Neuronal stem cell (in vitro differentiated cells): Measurements from ENCODE around the gene CNTLN.

Source experiments
- DNase-seq: peaks from one replicate; pipeline ENCODE4 v3.0.0-alpha.2; 2013; ENCODE audit warnings: low spot score
- H2AFZ ChIP-seq: one replicate; pipeline ENCODE4 v1.6.1; 2013; ENCODE audit warnings: mild to moderate bottlenecking, low read length, inconsistent platforms
- H2AK5ac ChIP-seq: 2 replicates; pipeline ENCODE4 v1.6.1; 2013; ENCODE audit warnings: low read depth, mild to moderate bottlenecking, inconsistent platforms, low read length, moderate library complexity, mixed read lengths
- H2BK120ac ChIP-seq: 2 replicates; pipeline ENCODE4 v1.6.1; 2013; ENCODE audit warnings: low read depth, mild to moderate bottlenecking, inconsistent platforms, low read length, moderate library complexity, mixed read lengths
- H2BK12ac ChIP-seq: one replicate; pipeline ENCODE4 v1.6.1; 2013; ENCODE audit warnings: low read length, inconsistent platforms
- H2BK15ac ChIP-seq: 2 replicates; pipeline ENCODE4 v1.6.1; 2013; ENCODE audit warnings: mild to moderate bottlenecking, low read length, inconsistent platforms, mixed read lengths
- H2BK5ac ChIP-seq: one replicate; pipeline ENCODE4 v1.6.1; 2013; ENCODE audit warnings: inconsistent platforms, mild to moderate bottlenecking, low read length, moderate library complexity
- H3K14ac ChIP-seq: one replicate; pipeline ENCODE4 v1.6.1; 2013; ENCODE audit warnings: low read length, inconsistent platforms
- H3K18ac ChIP-seq: 2 replicates; pipeline ENCODE4 v1.6.1; 2013; ENCODE audit warnings: low read length, inconsistent platforms
- H3K23ac ChIP-seq: 2 replicates; pipeline ENCODE4 v1.6.1; 2013; ENCODE audit warnings: low read depth, mild to moderate bottlenecking, mixed read lengths, low read length, inconsistent platforms; ENCODE audit not compliant: poor library complexity
- H3K27ac ChIP-seq: replicated peaks from 3 replicates; pipeline ENCODE4 v1.5.1; 2013; ENCODE audit warnings: low read length, inconsistent platforms
- H3K27me3 ChIP-seq, 3 experiments: 2 replicates each; pipeline ENCODE4 v1.6.1; 2013; ENCODE audit warnings: low read length in 3 of 3, mild to moderate bottlenecking in 2 of 3, inconsistent platforms in 1 of 3, low read depth in 1 of 3, mixed read lengths in 1 of 3, moderate library complexity in 1 of 3; ENCODE audit not compliant: control insufficient read depth in 3 of 3, insufficient read depth in 3 of 3
- H3K36me3 ChIP-seq, 2 donors: replicated peaks in 1 of 2; 2 replicates each; pipeline ENCODE4 v1.6.1; 2013; ENCODE audit warnings: low read length in 2 of 2; ENCODE audit not compliant: control insufficient read depth in 2 of 2, insufficient read depth in 2 of 2
- H3K4ac ChIP-seq: 2 replicates; pipeline ENCODE4 v1.6.1; 2013; ENCODE audit warnings: inconsistent platforms, mild to moderate bottlenecking, low read length, moderate library complexity
- H3K4me1 ChIP-seq, 2 donors: 1 replicate in 1 of 2; 2 replicates in 1 of 2; pipeline ENCODE4 v1.6.1; 2013; ENCODE audit warnings: low read length in 2 of 2, low read depth in 1 of 2; ENCODE audit not compliant: control insufficient read depth in 2 of 2, insufficient read depth in 1 of 2
- H3K4me2 ChIP-seq: one replicate; pipeline ENCODE4 v1.6.1; 2013; ENCODE audit warnings: mild to moderate bottlenecking, low read length, inconsistent platforms; ENCODE audit not compliant: insufficient read depth, poor library complexity, severe bottlenecking
- H3K4me3 ChIP-seq, 2 donors: 2 replicates each; pipeline ENCODE4 v1.5.1; 2013; ENCODE audit warnings: low read length in 2 of 2, mild to moderate bottlenecking in 2 of 2, inconsistent platforms in 1 of 2, moderate library complexity in 1 of 2
- H3K79me1 ChIP-seq: one replicate; pipeline ENCODE4 v1.6.1; 2013; ENCODE audit warnings: low read depth, mild to moderate bottlenecking, inconsistent platforms, low read length, moderate library complexity
- H3K9ac ChIP-seq: one replicate; pipeline ENCODE4 v1.6.1; 2013; ENCODE audit warnings: mild to moderate bottlenecking, low read depth, low read length, inconsistent platforms; ENCODE audit not compliant: poor library complexity
- H3K9me3 ChIP-seq, 2 donors: replicated peaks in 1 of 2; 2 replicates each; pipeline versions ENCODE3 to v1.6.1; 2013; ENCODE audit warnings: low read length in 2 of 2, mild to moderate bottlenecking in 2 of 2, inconsistent platforms in 1 of 2, low read depth in 1 of 2, mixed read lengths in 1 of 2, moderate library complexity in 1 of 2; ENCODE audit not compliant: control insufficient read depth in 2 of 2, insufficient read depth in 1 of 2
- H4K8ac ChIP-seq: one replicate; pipeline ENCODE4 v1.6.1; 2013; ENCODE audit warnings: low read depth, mild to moderate bottlenecking, inconsistent platforms, low read length, moderate library complexity
- H4K91ac ChIP-seq: one replicate; pipeline ENCODE4 v1.6.1; 2013; ENCODE audit warnings: low read length, low read depth, mild to moderate bottlenecking, inconsistent platforms; ENCODE audit not compliant: poor library complexity
- WGBS, 2 donors: extraction: QIAGEN DNeasy Blood & Tissue Kit; methylation state at CpG; one replicate each; pipeline ENCODE4 v1.1.7; 2013; ENCODE audit warnings: missing lambda C conversion rate in 2 of 2, mixed read lengths in 1 of 2; ENCODE audit not compliant: insufficient read length in 2 of 2, insufficient replicate concordance in 1 of 2; ENCODE audit errors: extremely low coverage in 2 of 2; 5-methylcytosine and 5-hydroxymethylcytosine counted together

Gene CNTLN

DNA sequence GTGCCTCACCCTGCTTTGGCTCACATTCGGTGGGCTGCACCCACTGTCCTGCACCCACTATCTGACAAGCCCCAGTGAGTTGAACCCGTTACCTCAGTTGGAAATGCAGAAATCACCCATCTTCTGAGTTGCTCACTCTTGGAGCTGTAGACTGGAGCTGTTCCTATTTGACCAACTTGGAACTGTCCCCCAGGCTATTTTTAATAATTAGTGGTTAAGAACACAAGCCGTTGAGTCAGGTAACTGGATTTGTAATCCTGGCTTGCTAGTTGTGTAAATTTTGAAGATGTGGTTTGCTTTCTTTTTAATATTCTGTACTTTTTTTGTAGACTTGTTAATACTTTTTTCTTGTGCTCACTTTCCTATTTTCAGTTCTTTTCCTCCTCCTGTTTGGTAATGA lies 81.2 kb downstream of the CNTLN start:
- Histone ChIP-seq H3K9me3 (no peaks in the 10 kb centered on the region), H4K91ac (no peak overlapping the region), H2BK5ac (no peak overlapping the region), H3K27me3 (no peaks in the 10 kb centered on the region), H2BK120ac (no peak overlapping the region), H3K18ac (no peak overlapping the region), H3K14ac (no peak overlapping the region), H3K79me1 (no peaks in the 10 kb centered on the region), H2AFZ (no peak overlapping the region), H3K23ac (no peak overlapping the region), H3K4me1 (no peaks in the 10 kb centered on the region), H3K4me2 (no peak overlapping the region), H3K4ac (no peak overlapping the region), H2AK5ac (no peak overlapping the region), H2BK12ac (no peak overlapping the region), H3K27ac (no peak overlapping the region), H3K36me3 (no peaks in the 10 kb centered on the region), H3K4me3 (no peak overlapping the region), H4K8ac (no peak overlapping the region), H2BK15ac (no peak overlapping the region), H3K9ac (no peak overlapping the region)
- no peak for DNase-seq
- no CpG with 5 or more reads among the region's 3 CpGs for WGBS, 2 donors

- H3K23ac ChIP-seq = no peak overlapping the region
- H2BK15ac ChIP-seq = no peak overlapping the region
- no peaks in the 10 kb centered on the region for H3K36me3 ChIP-seq
- no peak overlapping the region for H2AFZ ChIP-seq
- no peak overlapping the region for H4K91ac ChIP-seq
- no peak overlapping the region for H3K14ac ChIP-seq
- H3K9me3 ChIP-seq = no peaks in the 10 kb centered on the region
- no CpG with 5 or more reads among the region's 2 CpGs for WGBS, 2 donors
- no peak overlapping the region for H4K8ac ChIP-seq
- no peak overlapping the region for H2BK12ac ChIP-seq
- no peak overlapping the region for H2BK120ac ChIP-seq
- H3K27me3 ChIP-seq = no peaks in the 10 kb centered on the region
- no peaks in the 10 kb centered on the region for H3K4me1 ChIP-seq
- no peak overlapping the region for H3K4me2 ChIP-seq
- no peak overlapping the region for H2BK5ac ChIP-seq
- no peak overlapping the region for H3K18ac ChIP-seq
- no peak for DNase-seq
- no peak overlapping the region for H3K4me3 ChIP-seq
- no peak overlapping the region for H3K27ac ChIP-seq
- no peaks in the 10 kb centered on the region for H3K79me1 ChIP-seq
- H2AK5ac ChIP-seq = no peak overlapping the region
- H3K9ac ChIP-seq = no peak overlapping the region
- no peak overlapping the region for H3K4ac ChIP-seq
These were observed 81.8 kb downstream of the CNTLN start for GRCh38 chr9:17216646-17217045.

DNA sequence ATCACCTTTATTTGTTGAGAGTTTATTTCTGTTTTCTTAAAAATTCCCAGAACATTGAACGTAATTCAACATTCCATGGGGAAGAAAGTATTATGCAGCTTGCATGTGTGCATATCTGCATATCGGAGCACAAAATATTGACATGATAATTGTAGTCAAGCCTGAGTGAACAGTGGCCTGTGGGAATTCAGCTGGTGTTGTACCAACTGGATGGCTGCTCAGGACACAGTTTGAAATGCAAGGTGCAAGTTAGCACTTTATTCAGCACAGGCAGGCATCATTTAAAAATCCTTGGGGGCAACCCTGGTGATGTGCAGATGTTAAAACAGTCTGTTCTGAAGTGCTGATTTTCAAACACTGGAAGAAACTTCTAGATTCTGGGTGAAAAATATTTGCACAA lies 82.4 kb downstream of the CNTLN start:
- Histone ChIP-seq H3K4ac (no peak overlapping the region), H3K27me3 (no peaks in the 10 kb centered on the region), H2BK15ac (no peak overlapping the region), H3K4me3 (no peak overlapping the region), H3K9me3 (no peaks in the 10 kb centered on the region), H4K8ac (no peak overlapping the region), H4K91ac (no peak overlapping the region), H3K36me3 (no peaks in the 10 kb centered on the region), H3K14ac (no peak overlapping the region), H3K9ac (no peak overlapping the region), H2BK12ac (no peak overlapping the region), H2AFZ (no peak overlapping the region), H2BK5ac (no peak overlapping the region), H3K27ac (no peak overlapping the region), H3K4me2 (no peak overlapping the region), H3K4me1 (no peaks in the 10 kb centered on the region), H3K18ac (no peak overlapping the region), H3K79me1 (no peaks in the 10 kb centered on the region), H3K23ac (no peak overlapping the region), H2AK5ac (no peak overlapping the region), H2BK120ac (no peak overlapping the region)
- no CpG with 5 or more reads among the region's 2 CpGs for WGBS, 2 donors
- DNase-seq = no peak

DNA sequence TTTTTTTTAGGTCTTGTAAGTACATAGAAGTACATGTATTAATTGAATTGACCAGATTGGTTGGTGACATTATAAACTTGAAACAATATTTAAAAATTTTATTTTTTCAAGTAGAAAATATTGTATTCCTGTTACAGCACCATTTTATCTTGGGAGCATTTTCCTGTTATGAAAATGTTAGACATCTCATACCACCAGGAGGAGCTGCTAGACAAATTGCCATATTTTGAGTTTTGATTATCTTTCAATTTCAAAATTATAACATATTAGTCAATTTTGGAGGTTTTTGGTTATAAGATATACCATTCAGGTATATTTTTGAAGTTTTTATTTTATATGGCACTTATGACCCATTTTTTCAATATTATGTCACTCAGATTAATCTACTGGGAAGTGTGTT lies 84.4 kb downstream of the CNTLN start:
- no peaks in the 10 kb centered on the region for H3K27me3 ChIP-seq
- no peak overlapping the region for H4K8ac ChIP-seq
- H3K79me1 ChIP-seq = no peaks in the 10 kb centered on the region
- no peak overlapping the region for H2AFZ ChIP-seq
- H3K23ac ChIP-seq = no peak overlapping the region
- H3K4me1 ChIP-seq = no peaks in the 10 kb centered on the region
- no peak overlapping the region for H3K27ac ChIP-seq
- H2AK5ac ChIP-seq = no peak overlapping the region
- no peak overlapping the region for H3K18ac ChIP-seq
- H4K91ac ChIP-seq = no peak overlapping the region
- no peaks in the 10 kb centered on the region for H3K36me3 ChIP-seq
- no peak for DNase-seq
- H3K14ac ChIP-seq = no peak overlapping the region
- no peaks in the 10 kb centered on the region for H3K9me3 ChIP-seq
- no peak overlapping the region for H2BK5ac ChIP-seq
- H2BK12ac ChIP-seq = no peak overlapping the region
- H3K4me3 ChIP-seq = no peak overlapping the region
- no peak overlapping the region for H3K4me2 ChIP-seq
- H3K4ac ChIP-seq = no peak overlapping the region
- no peak overlapping the region for H2BK120ac ChIP-seq
- H3K9ac ChIP-seq = no peak overlapping the region
- H2BK15ac ChIP-seq = no peak overlapping the region
